ENCODE data around the gene TNIK. TPM values are rescaled to one million over a fixed set of nuclear protein-coding genes. Genes with fewer than 3 reads are reported as not detected.

Gene TNIK
- total RNA-seq, 1 experiment from 2014 or later, result 22.4 TPM

DNA sequence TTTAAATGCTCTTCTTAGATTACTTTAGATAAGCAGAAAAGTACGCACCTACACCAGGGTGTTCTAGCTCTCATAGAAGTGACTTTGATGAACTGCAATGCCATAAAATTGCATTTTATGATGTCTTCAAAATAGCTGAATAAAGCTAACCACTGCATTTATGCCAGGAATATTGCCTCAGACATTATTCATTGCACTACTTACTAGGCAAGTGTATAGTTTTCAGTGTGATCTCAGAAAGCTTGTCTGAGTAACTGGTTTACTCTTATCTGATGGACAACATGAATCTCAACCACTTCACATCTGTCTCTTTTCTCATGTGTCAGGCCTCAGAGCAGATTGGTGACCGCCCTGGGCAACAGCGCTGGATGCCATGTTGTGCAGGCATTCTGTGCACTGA lies 314.4 kb downstream of the TNIK start:
- POLR2A ChIA-PET, result no interaction called here
- CTCF ChIA-PET, result no interaction called here
- TF ChIP-seq, protein P1, sequence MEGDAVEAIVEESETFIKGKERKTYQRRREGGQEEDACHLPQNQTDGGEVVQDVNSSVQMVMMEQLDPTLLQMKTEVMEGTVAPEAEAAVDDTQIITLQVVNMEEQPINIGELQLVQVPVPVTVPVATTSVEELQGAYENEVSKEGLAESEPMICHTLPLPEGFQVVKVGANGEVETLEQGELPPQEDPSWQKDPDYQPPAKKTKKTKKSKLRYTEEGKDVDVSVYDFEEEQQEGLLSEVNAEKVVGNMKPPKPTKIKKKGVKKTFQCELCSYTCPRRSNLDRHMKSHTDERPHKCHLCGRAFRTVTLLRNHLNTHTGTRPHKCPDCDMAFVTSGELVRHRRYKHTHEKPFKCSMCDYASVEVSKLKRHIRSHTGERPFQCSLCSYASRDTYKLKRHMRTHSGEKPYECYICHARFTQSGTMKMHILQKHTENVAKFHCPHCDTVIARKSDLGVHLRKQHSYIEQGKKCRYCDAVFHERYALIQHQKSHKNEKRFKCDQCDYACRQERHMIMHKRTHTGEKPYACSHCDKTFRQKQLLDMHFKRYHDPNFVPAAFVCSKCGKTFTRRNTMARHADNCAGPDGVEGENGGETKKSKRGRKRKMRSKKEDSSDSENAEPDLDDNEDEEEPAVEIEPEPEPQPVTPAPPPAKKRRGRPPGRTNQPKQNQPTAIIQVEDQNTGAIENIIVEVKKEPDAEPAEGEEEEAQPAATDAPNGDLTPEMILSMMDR (IDR thresholded peaks at IDR 0.05; ENCODE audit: insufficient read depth in 1 of 2, low read depth in 1 of 2, low read length in 1 of 2, severe bottlenecking in 1 of 2, unreplicated experiment in 1 of 2), result no peak

DNA sequence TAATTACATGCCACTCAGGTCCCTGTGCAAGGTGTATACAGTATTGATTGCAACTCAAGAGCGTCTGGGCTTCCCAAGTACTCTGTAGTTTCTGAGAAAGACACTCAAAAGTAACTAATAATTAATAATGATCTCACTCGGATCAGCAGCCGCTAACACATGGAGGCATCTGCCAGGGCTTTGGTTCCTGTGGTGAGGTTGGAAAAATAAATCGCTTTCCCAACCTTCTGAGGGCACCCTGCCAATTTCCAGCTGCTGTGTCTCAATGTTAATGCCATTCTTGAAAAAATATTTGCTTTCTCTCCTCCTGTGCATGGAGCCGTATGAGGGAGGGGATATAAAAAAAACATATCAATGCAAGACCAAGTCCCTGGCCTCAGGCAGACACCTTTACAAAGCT lies 317.2 kb downstream of the TNIK start:
- Mint-ChIP-seq H3K4me3 (ENCODE audit: unreplicated experiment) (no peak overlapping the region), H3K27me3 (ENCODE audit: insufficient read depth, unreplicated experiment) (no peaks in the 10 kb centered on the region), H3K36me3 (ENCODE audit: insufficient read depth, unreplicated experiment) (peaks cover 20% of the 10 kb centered on the region), H3K4me1 (ENCODE audit: low read depth, unreplicated experiment) (no peaks in the 10 kb centered on the region), H3K9me3 (ENCODE audit: unreplicated experiment) (no peaks in the 10 kb centered on the region), H3K27ac (ENCODE audit: unreplicated experiment) (no peak overlapping the region)
- POLR2A ChIA-PET, result no interaction called here
- CTCF ChIA-PET, result no interaction called here
- TF ChIP-seq, protein P1 (IDR thresholded peaks at IDR 0.05; ENCODE audit: insufficient read depth in 1 of 2, low read depth in 1 of 2, low read length in 1 of 2, severe bottlenecking in 1 of 2, unreplicated experiment in 1 of 2), result no peak
- no TSS peak for BruUV-seq (replicated peaks)
- Histone ChIP-seq H3K9me3 (no peaks in the 10 kb centered on the region), H3K4me3 (ENCODE audit: low read depth, low read length) (no peak overlapping the region), H3K4me1 (no peaks in the 10 kb centered on the region), H3K36me3 (ENCODE audit: control insufficient read depth, insufficient read depth, low read length) (no peaks in the 10 kb centered on the region), H3K27me3 (replicated peaks; ENCODE audit: control insufficient read depth, insufficient read depth, low read length) (no peaks in the 10 kb centered on the region)
- DNase-seq, result no peak
- intact Hi-C loops (cut with micrococcal nuclease; ENCODE audit: unreplicated experiment), result no loop called here

More for the DNA sequence above, 314.4 kb downstream of the TNIK start:
- H3K9me3 ChIP-seq, result no peaks in the 10 kb centered on the region
- Mint-ChIP-seq H3K4me3 (ENCODE audit: unreplicated experiment) (no peak overlapping the region), H3K4me1 (ENCODE audit: low read depth, unreplicated experiment) (peaks cover 8% of the 10 kb centered on the region), H3K27me3 (ENCODE audit: insufficient read depth, unreplicated experiment) (no peaks in the 10 kb centered on the region), H3K9me3 (ENCODE audit: unreplicated experiment) (no peaks in the 10 kb centered on the region), H3K36me3 (ENCODE audit: insufficient read depth, unreplicated experiment) (peaks cover 20% of the 10 kb centered on the region), H3K27ac (ENCODE audit: unreplicated experiment) (no peak overlapping the region)
- no peak for DNase-seq
- intact Hi-C loops (cut with micrococcal nuclease; ENCODE audit: unreplicated experiment), result no loop called here
- H3K4me3 ChIP-seq (ENCODE audit: low read depth, low read length), result no peak overlapping the region
- no peaks in the 10 kb centered on the region for H3K36me3 ChIP-seq (ENCODE audit: control insufficient read depth, insufficient read depth, low read length)
- no TSS peak for BruUV-seq (replicated peaks)
- no peaks in the 10 kb centered on the region for H3K4me1 ChIP-seq
- no peaks in the 10 kb centered on the region for H3K27me3 ChIP-seq (replicated peaks; ENCODE audit: control insufficient read depth, insufficient read depth, low read length)

DNA sequence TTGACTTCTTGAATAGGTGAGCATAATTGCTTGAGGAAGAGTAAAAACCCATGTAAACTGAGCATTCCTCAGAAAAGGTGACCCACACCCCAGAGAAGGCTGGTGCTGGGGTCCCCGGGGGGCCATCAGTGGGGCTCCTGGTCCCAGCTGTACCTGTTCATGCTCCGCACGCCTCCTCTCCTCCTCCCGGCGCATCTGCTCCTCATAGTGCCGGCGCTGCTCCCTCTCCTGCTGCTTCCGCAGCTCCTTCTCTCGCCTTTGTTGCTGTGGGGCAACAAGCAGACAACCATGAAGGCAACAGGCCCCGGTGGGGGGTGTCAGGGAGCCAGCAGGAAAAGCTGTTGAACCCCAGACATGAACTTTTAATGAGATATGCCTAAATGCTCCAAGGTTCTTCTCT lies 320.0 kb downstream of the TNIK start:
- ChIA-PET POLR2A (no interaction called here), CTCF (no interaction called here)
- Histone ChIP-seq H3K36me3 (ENCODE audit: control insufficient read depth, insufficient read depth, low read length) (no peaks in the 10 kb centered on the region), H3K9me3 (no peaks in the 10 kb centered on the region), H3K27me3 (replicated peaks; ENCODE audit: control insufficient read depth, insufficient read depth, low read length) (no peaks in the 10 kb centered on the region), H3K4me3 (ENCODE audit: low read depth, low read length) (no peak overlapping the region), H3K4me1 (no peaks in the 10 kb centered on the region)
- no peaks in the 10 kb centered on the region for H3K9me3 Mint-ChIP-seq (ENCODE audit: unreplicated experiment)
- H3K36me3 Mint-ChIP-seq (ENCODE audit: insufficient read depth, unreplicated experiment), result peaks cover 33% of the 10 kb centered on the region
- no peak for DNase-seq
- TF ChIP-seq, protein P1 (IDR thresholded peaks at IDR 0.05; ENCODE audit: insufficient read depth in 1 of 2, low read depth in 1 of 2, low read length in 1 of 2, severe bottlenecking in 1 of 2, unreplicated experiment in 1 of 2), result no peak
- BruUV-seq (replicated peaks), result no TSS peak
- no peak overlapping the region for H3K4me3 Mint-ChIP-seq (ENCODE audit: unreplicated experiment)
- intact Hi-C loops (cut with micrococcal nuclease; ENCODE audit: unreplicated experiment), result no loop called here
- H3K4me1 Mint-ChIP-seq (ENCODE audit: low read depth, unreplicated experiment), result no peaks in the 10 kb centered on the region
- no peak overlapping the region for H3K27ac Mint-ChIP-seq (ENCODE audit: unreplicated experiment)
- H3K27me3 Mint-ChIP-seq (ENCODE audit: insufficient read depth, unreplicated experiment), result no peaks in the 10 kb centered on the region

Data from Caco-2 (cell line).